Stimulated activated CD4-positive, alpha-beta T cell treated with anti-CD3 and anti-CD28 coated beads, TNF-alpha, amount 100 ng/mL, for 1 hour (primary cell): Measurements from ENCODE around the gene HNRNPA3.
"Not testable (repeated sequence)": the region's sequence is repeated elsewhere in the genome, so short reads cannot be mapped to it uniquely, and the experiment has no call there.

Experiments used
- DNase-seq, 3 donors: peaks; one replicate each; pipeline ENCODE4 v3.0.0-alpha.2; 2020; ENCODE audit warnings: low read depth in 3 of 3, low spot score in 1 of 3

HNRNPA3 gene

GRCh38 chr2:177232098-177232704 lies 19.6 kb downstream of the HNRNPA3 start:
- DNase-seq = no peak

- DNase-seq = no peak
Observed at GRCh38 chr2:177234267-177234666, 21.7 kb downstream of the HNRNPA3 start.

- DNase-seq = no peak
Observed at GRCh38 chr2:177235855-177236437, 23.4 kb downstream of the HNRNPA3 start.

GRCh38 chr2:177237932-177238331 lies 25.3 kb downstream of the HNRNPA3 start:
- DNase-seq = no peak

- DNase-seq = no peak
Observed at GRCh38 chr2:177239053-177239452, 26.5 kb downstream of the HNRNPA3 start.

GRCh38 chr2:177239932-177240630 lies 27.5 kb downstream of the HNRNPA3 start:
- no peak for DNase-seq

GRCh38 chr2:177241711-177242120 lies 29.1 kb downstream of the HNRNPA3 start:
- no peak for DNase-seq

GRCh38 chr2:177242121-177242987 lies 29.8 kb downstream of the HNRNPA3 start:
- no peak for DNase-seq

- no peak for DNase-seq
Observed at GRCh38 chr2:177243073-177243472, 30.5 kb downstream of the HNRNPA3 start.

- DNase-seq = no peak
Observed at GRCh38 chr2:177243476-177243875, 30.9 kb downstream of the HNRNPA3 start.

GRCh38 chr2:177244244-177244771 lies 31.7 kb downstream of the HNRNPA3 start:
- DNase-seq = no peak

GRCh38 chr2:177245010-177245422 lies 32.4 kb downstream of the HNRNPA3 start:
- no peak for DNase-seq

GRCh38 chr2:177246000-177246399 lies 33.4 kb downstream of the HNRNPA3 start:
- no peak for DNase-seq

- not testable (repeated sequence) for DNase-seq
Observed at GRCh38 chr2:177246523-177247030, 34.0 kb downstream of the HNRNPA3 start.

- no peak for DNase-seq
Observed at GRCh38 chr2:177247693-177248262, 35.2 kb downstream of the HNRNPA3 start.

GRCh38 chr2:177249038-177249437 lies 36.4 kb downstream of the HNRNPA3 start:
- no peak for DNase-seq

- DNase-seq = no peak
Observed at GRCh38 chr2:177250461-177250860, 37.9 kb downstream of the HNRNPA3 start.

GRCh38 chr2:177251165-177251542 lies 38.6 kb downstream of the HNRNPA3 start:
- no peak for DNase-seq

GRCh38 chr2:177252808-177253531 lies 40.4 kb downstream of the HNRNPA3 start:
- DNase-seq = no peak

- no peak for DNase-seq
Observed at GRCh38 chr2:177253704-177254103, 41.1 kb downstream of the HNRNPA3 start.
